Neural cell (in vitro differentiated cells): ENCODE data around the gene SCN10A. TPM values are rescaled to one million over a fixed set of nuclear protein-coding genes. Genes with fewer than 3 reads are reported as not detected.

ENCODE experiments used
- H2AFZ ChIP-seq: fragments of 200-600, 300-800 bp; sonication (generic), shearing (Covaris generic); 2 replicates; pipeline ENCODE4 v1.6.0; 2014; ENCODE audit warnings: low read depth, mild to moderate bottlenecking, antibody characterized with exemption, low read length, moderate library complexity
- H3F3A ChIP-seq: fragments of 200-600 bp; shearing (Covaris generic); 2 replicates; pipeline ENCODE4 v1.6.1; 2016; ENCODE audit warnings: mild to moderate bottlenecking, moderate library complexity, mixed read lengths, antibody characterized with exemption, low read length; ENCODE audit not compliant: insufficient read depth, poor library complexity, severe bottlenecking
- H3K27ac ChIP-seq: fragments of 200-600, 300-800 bp; sonication (generic), shearing (Covaris generic); 2 replicates; pipeline ENCODE4 v1.5.1; 2014; ENCODE audit warnings: mild to moderate bottlenecking, low read length, moderate library complexity
- H3K27me3 ChIP-seq: fragments of 300-800, 200-600 bp; sonication (generic), shearing (Covaris generic); 2 replicates; pipeline ENCODE4 v1.6.0; 2014; ENCODE audit warnings: mild to moderate bottlenecking, low read depth, low read length, moderate library complexity; ENCODE audit not compliant: insufficient read depth
- H3K36me3 ChIP-seq: fragments of 300-800, 200-600 bp; sonication (generic), shearing (Covaris generic); 2 replicates; pipeline ENCODE4 v1.5.1; 2014; ENCODE audit warnings: mild to moderate bottlenecking, antibody characterized with exemption, low read length, moderate library complexity; ENCODE audit not compliant: insufficient read depth
- H3K4me2 ChIP-seq: fragments of 300-800, 200-600 bp; sonication (generic), shearing (Covaris generic); 2 replicates; pipeline ENCODE4 v1.6.0; 2014; ENCODE audit warnings: mild to moderate bottlenecking, low read length
- H3K4me3 ChIP-seq: fragments of 300-800, 200-600 bp; sonication (generic), shearing (Covaris generic); 2 replicates; pipeline ENCODE4 v1.5.1; 2014; ENCODE audit warnings: mild to moderate bottlenecking, low read length, moderate library complexity
- H3K79me2 ChIP-seq: fragments of 200-600 bp; shearing (Covaris generic); replicated peaks from 2 replicates; pipeline ENCODE4 v1.6.0; 2014; ENCODE audit warnings: mild to moderate bottlenecking, low read length, moderate library complexity; ENCODE audit not compliant: insufficient read depth
- H3K9ac ChIP-seq: fragments of 300-800, 200-600 bp; sonication (generic), shearing (Covaris generic); 2 replicates; pipeline ENCODE4 v1.6.1; 2016; ENCODE audit warnings: mild to moderate bottlenecking, low read length, mixed read lengths
- H3K9me2 ChIP-seq: fragments of 200-600 bp; shearing (Covaris generic); 2 replicates; pipeline ENCODE4 v1.6.1; 2016; ENCODE audit warnings: mild to moderate bottlenecking, low read length, mixed read lengths; ENCODE audit not compliant: insufficient read depth
- H3K9me3 ChIP-seq: fragments of 200-600, 300-800 bp; sonication (generic), shearing (Covaris generic); 2 replicates; pipeline ENCODE4 v1.6.1; 2016; ENCODE audit warnings: mild to moderate bottlenecking, mixed run types, low read length, moderate library complexity, mixed read lengths
- H4K20me1 ChIP-seq: fragments of 200-600 bp; shearing (Covaris generic); 2 replicates; pipeline ENCODE4 v1.6.1; 2016; ENCODE audit warnings: mild to moderate bottlenecking, mixed run types; ENCODE audit not compliant: insufficient read depth
- EP300 ChIP-seq: fragments of 450-650 bp; conservative IDR thresholded peaks from 2 replicates; pipeline ENCODE4 v1.6.1; 2014; ENCODE audit warnings: antibody characterized with exemption, mild to moderate bottlenecking, moderate library complexity; ENCODE audit not compliant: poor library complexity, severe bottlenecking
- EZH2 ChIP-seq: fragments of 200-600, 300-800 bp; shearing (Covaris generic), sonication (generic); IDR thresholded peaks from 2 replicates; pipeline ENCODE4 v1.6.1; 2014; ENCODE audit warnings: antibody characterized with exemption, low read length, borderline replicate concordance, mild to moderate bottlenecking; ENCODE audit not compliant: insufficient read depth, poor library complexity, severe bottlenecking
- MXI1 ChIP-seq: fragments of 450-650 bp; conservative IDR thresholded peaks from 2 replicates; pipeline ENCODE4 v1.6.1; 2014; ENCODE audit warnings: antibody characterized with exemption, mild to moderate bottlenecking; ENCODE audit not compliant: poor library complexity, severe bottlenecking
- POLR2AphosphoS5 ChIP-seq: IDR thresholded peaks from 2 replicates; pipeline ENCODE4 v1.6.1; 2012
- RAD21 ChIP-seq: fragments of 450-650 bp; conservative IDR thresholded peaks from 2 replicates; pipeline ENCODE4 v1.6.1; 2014; ENCODE audit warnings: antibody characterized with exemption, mild to moderate bottlenecking, moderate library complexity
- SMC3 ChIP-seq: fragments of 450-650 bp; conservative IDR thresholded peaks from 2 replicates; pipeline ENCODE4 v1.6.1; 2014; ENCODE audit warnings: antibody characterized with exemption, mild to moderate bottlenecking, moderate library complexity; ENCODE audit not compliant: poor library complexity
- TAF1 ChIP-seq: IDR thresholded peaks from 2 replicates; pipeline ENCODE4 v1.6.1; 2012; ENCODE audit warnings: low read depth
- polyA plus RNA-seq: library from polyadenylated mRNA; depleted of rRNA; stranded (reverse); fragments of >200 nt; gene quantifications from 2 replicates; pipeline ENCODE4 v1.2.3, GENCODE V29; 2014
- TF ChIP-seq, protein P1 (sequence below): fragments of 450-650 bp; IDR thresholded peaks from 2 replicates; pipeline ENCODE4 v1.5.1; 2014; ENCODE audit warnings: antibody characterized with exemption, mild to moderate bottlenecking, moderate library complexity; ENCODE audit not compliant: poor library complexity, severe bottlenecking
- TF ChIP-seq, protein P2 (sequence below): IDR thresholded peaks from 2 replicates; pipeline ENCODE4 v1.6.1; 2012; ENCODE audit warnings: borderline replicate concordance

Gene SCN10A
- polyA plus RNA-seq, 1 donor from 2014 or later: not detected

DNA sequence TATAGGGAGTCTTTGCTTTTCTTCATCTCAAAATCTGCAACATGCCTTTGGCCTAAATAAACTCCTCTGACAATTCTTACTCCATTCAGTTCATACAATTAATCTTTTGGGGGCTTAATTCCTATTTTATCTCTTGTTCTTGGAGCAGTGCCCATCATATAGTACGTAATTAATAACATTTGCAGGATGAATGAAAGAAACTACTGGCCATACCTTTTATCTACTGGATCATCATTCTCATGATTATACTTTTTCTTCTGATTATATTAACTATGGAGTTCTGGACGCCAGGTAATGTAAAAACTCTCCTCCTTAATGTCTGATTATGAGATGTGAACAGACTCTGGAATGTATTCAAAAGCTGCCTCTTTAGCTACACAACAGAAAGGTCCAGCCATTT is 120.0 kb downstream of the SCN10A start:
- no peak overlapping the region for H2AFZ ChIP-seq
- no peak overlapping the region for H3K27ac ChIP-seq
- no peaks in the 10 kb centered on the region for H3K27me3 ChIP-seq
- no peaks in the 10 kb centered on the region for H3F3A ChIP-seq
- no peaks in the 10 kb centered on the region for H3K9me2 ChIP-seq
- H3K9ac ChIP-seq: no peak overlapping the region
- no peaks in the 10 kb centered on the region for H3K79me2 ChIP-seq
- no peaks in the 10 kb centered on the region for H3K36me3 ChIP-seq
- H3K4me3 ChIP-seq: no peak overlapping the region
- no peak overlapping the region for H3K4me2 ChIP-seq
- no peak for TF ChIP-seq EP300
- TF ChIP-seq, protein P1, sequence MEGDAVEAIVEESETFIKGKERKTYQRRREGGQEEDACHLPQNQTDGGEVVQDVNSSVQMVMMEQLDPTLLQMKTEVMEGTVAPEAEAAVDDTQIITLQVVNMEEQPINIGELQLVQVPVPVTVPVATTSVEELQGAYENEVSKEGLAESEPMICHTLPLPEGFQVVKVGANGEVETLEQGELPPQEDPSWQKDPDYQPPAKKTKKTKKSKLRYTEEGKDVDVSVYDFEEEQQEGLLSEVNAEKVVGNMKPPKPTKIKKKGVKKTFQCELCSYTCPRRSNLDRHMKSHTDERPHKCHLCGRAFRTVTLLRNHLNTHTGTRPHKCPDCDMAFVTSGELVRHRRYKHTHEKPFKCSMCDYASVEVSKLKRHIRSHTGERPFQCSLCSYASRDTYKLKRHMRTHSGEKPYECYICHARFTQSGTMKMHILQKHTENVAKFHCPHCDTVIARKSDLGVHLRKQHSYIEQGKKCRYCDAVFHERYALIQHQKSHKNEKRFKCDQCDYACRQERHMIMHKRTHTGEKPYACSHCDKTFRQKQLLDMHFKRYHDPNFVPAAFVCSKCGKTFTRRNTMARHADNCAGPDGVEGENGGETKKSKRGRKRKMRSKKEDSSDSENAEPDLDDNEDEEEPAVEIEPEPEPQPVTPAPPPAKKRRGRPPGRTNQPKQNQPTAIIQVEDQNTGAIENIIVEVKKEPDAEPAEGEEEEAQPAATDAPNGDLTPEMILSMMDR: no peak
- TF ChIP-seq TAF1: no peak
- TF ChIP-seq, protein P2, sequence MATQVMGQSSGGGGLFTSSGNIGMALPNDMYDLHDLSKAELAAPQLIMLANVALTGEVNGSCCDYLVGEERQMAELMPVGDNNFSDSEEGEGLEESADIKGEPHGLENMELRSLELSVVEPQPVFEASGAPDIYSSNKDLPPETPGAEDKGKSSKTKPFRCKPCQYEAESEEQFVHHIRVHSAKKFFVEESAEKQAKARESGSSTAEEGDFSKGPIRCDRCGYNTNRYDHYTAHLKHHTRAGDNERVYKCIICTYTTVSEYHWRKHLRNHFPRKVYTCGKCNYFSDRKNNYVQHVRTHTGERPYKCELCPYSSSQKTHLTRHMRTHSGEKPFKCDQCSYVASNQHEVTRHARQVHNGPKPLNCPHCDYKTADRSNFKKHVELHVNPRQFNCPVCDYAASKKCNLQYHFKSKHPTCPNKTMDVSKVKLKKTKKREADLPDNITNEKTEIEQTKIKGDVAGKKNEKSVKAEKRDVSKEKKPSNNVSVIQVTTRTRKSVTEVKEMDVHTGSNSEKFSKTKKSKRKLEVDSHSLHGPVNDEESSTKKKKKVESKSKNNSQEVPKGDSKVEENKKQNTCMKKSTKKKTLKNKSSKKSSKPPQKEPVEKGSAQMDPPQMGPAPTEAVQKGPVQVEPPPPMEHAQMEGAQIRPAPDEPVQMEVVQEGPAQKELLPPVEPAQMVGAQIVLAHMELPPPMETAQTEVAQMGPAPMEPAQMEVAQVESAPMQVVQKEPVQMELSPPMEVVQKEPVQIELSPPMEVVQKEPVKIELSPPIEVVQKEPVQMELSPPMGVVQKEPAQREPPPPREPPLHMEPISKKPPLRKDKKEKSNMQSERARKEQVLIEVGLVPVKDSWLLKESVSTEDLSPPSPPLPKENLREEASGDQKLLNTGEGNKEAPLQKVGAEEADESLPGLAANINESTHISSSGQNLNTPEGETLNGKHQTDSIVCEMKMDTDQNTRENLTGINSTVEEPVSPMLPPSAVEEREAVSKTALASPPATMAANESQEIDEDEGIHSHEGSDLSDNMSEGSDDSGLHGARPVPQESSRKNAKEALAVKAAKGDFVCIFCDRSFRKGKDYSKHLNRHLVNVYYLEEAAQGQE: no peak
- no peak for TF ChIP-seq POLR2AphosphoS5
- TF ChIP-seq MXI1: no peak
- no peak for TF ChIP-seq SMC3
- TF ChIP-seq EZH2: no peak
- no peak for TF ChIP-seq RAD21
- H3K9me3 ChIP-seq: no peaks in the 10 kb centered on the region
- no peaks in the 10 kb centered on the region for H4K20me1 ChIP-seq

DNA sequence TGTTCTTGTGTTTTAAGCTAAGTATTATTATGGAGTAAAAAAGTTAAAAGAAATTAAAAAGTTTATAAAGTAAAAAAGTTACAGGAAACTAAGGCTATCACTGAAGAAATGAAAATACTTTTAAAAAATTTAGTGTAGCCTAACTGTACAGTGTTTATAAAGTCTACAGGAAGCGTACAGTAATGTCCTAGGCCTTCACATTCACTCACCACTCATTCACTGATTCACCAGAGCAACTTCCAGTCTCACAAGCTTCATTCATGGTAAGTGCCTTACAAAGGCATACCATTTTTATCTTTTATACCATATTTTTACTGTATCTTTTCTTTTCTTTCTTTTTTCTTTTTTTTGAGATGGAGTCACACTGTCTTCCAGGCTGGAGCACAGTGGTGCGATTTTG is 125.8 kb downstream of the SCN10A start:
- H3K27me3 ChIP-seq: no peaks in the 10 kb centered on the region
- no peak overlapping the region for H3K27ac ChIP-seq
- no peak overlapping the region for H3K4me2 ChIP-seq
- no peaks in the 10 kb centered on the region for H3K36me3 ChIP-seq
- H3K4me3 ChIP-seq: no peak overlapping the region
- no peak overlapping the region for H2AFZ ChIP-seq
- no peaks in the 10 kb centered on the region for H4K20me1 ChIP-seq
- no peaks in the 10 kb centered on the region for H3K79me2 ChIP-seq
- H3K9ac ChIP-seq: no peak overlapping the region
- no peaks in the 10 kb centered on the region for H3F3A ChIP-seq
- H3K9me3 ChIP-seq: no peaks in the 10 kb centered on the region
- no peaks in the 10 kb centered on the region for H3K9me2 ChIP-seq
- TF ChIP-seq SMC3 (no peak), POLR2AphosphoS5 (no peak), EP300 (no peak), RAD21 (no peak), TAF1 (no peak), EZH2 (no peak), MXI1 (no peak)
- TF ChIP-seq, protein P2: no peak
- TF ChIP-seq, protein P1: no peak
